GM12801 (cell line): ENCODE measurements around the gene FLRT2.

ENCODE experiments used
- TF ChIP-seq, protein P1 (sequence below): IDR thresholded peaks from one replicate; pipeline ENCODE4 v1.5.1; 2011; ENCODE audit warnings: control low read depth; ENCODE audit not compliant: insufficient read length; ENCODE audit errors: extremely low read depth

FLRT2 gene, protein sequence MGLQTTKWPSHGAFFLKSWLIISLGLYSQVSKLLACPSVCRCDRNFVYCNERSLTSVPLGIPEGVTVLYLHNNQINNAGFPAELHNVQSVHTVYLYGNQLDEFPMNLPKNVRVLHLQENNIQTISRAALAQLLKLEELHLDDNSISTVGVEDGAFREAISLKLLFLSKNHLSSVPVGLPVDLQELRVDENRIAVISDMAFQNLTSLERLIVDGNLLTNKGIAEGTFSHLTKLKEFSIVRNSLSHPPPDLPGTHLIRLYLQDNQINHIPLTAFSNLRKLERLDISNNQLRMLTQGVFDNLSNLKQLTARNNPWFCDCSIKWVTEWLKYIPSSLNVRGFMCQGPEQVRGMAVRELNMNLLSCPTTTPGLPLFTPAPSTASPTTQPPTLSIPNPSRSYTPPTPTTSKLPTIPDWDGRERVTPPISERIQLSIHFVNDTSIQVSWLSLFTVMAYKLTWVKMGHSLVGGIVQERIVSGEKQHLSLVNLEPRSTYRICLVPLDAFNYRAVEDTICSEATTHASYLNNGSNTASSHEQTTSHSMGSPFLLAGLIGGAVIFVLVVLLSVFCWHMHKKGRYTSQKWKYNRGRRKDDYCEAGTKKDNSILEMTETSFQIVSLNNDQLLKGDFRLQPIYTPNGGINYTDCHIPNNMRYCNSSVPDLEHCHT

DNA sequence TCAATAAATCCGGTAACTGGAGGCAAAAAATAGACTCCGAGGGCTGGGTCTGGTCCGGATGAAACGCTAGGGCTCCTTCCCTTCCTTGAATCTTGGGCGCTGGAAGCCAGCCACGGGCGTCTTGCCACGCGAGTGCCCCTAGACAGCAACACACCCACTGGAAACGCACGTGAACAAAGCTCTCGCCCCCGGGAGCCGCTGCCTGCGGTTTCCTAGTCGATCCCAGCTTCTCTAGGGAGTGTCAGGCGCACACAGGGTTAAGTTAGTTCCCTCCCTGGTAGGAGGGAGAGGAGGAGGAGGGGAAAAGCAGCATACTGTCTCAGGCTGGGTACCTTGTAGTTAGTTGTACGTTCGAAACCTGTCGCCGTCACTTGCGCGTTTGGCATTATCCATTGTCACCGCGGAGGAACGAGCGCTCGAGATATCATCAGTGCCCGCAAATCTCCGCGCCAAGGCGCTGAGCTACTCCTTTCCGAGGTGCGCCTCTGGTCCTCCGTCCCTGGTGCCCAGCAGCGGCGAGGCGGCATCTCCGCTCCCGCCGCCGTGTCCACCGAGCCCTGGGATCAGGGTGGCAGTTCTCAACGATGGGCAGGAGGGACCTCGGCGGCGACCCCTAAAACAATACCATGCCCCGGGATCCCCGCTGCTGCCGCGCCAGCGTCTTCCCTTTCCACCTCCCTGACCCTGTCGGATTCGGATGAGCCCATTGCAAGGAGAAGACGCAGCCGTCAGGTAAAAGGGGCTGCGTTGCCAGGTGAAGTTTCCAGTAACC is at the start of gene FLRT2:
FLRT2 (plus strand) TSS at position 342 of the 772 bp plus-strand sequence. CDS start 91,371 bp downstream, outside the sequence.
- TF ChIP-seq, protein P1, sequence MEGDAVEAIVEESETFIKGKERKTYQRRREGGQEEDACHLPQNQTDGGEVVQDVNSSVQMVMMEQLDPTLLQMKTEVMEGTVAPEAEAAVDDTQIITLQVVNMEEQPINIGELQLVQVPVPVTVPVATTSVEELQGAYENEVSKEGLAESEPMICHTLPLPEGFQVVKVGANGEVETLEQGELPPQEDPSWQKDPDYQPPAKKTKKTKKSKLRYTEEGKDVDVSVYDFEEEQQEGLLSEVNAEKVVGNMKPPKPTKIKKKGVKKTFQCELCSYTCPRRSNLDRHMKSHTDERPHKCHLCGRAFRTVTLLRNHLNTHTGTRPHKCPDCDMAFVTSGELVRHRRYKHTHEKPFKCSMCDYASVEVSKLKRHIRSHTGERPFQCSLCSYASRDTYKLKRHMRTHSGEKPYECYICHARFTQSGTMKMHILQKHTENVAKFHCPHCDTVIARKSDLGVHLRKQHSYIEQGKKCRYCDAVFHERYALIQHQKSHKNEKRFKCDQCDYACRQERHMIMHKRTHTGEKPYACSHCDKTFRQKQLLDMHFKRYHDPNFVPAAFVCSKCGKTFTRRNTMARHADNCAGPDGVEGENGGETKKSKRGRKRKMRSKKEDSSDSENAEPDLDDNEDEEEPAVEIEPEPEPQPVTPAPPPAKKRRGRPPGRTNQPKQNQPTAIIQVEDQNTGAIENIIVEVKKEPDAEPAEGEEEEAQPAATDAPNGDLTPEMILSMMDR: no peak

DNA sequence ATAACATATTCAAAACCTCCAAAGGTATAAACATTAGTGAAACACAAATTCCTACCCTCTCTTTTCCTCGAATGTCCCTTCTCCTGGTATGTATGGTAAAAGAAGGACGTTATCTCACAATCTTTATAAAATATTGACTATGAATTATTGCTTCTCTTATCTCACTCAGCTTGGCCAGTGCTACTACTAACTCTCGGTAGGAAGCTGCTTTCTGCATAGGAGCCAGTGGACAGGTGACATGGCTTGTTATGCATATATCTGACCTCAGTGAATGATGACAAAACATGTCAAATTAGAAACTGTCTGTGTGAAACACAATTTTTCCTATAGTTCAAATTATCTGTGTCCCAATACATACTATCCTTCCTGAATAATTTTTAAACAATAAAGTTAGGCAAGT is 48.5 kb upstream of the FLRT2 start:
- TF ChIP-seq, protein P1: no peak

DNA sequence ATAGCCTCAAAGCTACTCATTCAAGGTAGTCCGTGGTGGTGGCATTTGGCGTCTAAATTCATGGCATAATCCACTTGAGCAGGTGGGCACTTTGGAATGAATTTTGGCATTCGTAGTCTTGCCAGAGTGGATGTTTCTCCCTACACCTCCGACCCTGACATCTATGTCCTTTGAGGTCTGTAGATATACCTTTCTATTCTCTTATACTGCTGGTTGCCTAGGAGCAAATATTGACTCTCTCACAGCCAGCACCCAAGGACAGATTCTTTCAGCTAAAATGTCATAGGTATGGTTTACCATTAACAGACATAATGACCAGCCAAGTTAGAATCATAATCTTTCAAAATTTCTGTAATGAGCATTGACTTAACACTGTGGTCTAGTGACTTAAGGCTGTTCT is 47.4 kb upstream of the FLRT2 start:
- TF ChIP-seq, protein P1: no peak

DNA sequence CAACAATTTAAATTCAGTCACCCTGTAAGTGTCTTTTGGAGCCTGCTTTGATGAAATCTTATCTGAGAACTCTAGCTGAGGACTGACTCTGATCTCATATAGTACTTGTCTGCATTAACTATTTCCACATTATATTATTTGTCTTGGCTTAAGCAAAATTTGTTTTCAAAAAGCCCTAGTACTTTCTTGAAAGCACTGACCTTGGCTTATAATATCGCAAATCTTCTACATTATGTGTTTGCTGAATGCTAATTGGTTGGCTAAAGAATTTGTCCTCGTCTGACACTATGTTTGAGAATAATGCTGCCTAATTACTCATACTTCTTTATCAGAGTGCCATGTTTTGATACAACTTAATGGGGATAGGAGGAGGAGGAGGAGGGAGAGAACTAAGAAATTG is 46.9 kb upstream of the FLRT2 start:
- TF ChIP-seq, protein P1: no peak

DNA sequence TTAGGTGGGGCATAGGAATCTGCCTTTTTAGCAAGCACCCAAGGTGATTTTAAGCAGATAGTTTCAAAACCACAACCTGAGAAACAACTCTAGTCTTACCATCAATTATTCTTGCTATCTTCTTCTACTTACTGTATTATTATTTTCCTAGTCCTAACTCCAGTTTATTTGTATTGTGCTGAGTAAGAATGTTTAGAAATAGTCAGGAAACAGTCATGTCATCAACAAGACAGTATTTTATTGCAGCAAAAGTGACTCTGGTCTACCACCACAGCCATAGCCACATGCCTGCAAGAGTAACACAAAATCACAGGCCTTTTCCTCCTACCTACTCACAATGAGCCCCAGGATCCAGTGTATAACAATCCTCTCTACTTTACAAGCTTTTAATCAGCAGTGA is 46.3 kb upstream of the FLRT2 start:
- TF ChIP-seq, protein P1: no peak

DNA sequence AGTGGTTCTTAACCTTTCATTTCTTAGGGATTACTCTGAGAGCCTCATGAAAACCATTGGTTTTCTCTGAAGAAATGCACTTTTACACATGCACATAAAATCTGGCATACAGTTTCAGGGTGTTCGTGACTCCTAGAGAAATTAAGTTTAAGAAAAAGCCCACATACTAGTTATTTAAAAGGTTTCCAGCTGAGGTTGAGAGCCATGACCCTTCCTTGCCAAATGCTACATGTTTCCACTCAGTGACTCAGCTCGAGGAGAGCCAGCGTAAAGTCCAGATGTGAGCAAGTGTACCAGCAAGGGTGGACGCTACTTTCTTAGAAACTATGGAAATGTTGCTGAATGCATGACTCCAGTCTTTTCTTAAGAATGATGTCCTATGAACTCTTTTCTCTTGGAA is 42.7 kb upstream of the FLRT2 start:
- TF ChIP-seq, protein P1: no peak

DNA sequence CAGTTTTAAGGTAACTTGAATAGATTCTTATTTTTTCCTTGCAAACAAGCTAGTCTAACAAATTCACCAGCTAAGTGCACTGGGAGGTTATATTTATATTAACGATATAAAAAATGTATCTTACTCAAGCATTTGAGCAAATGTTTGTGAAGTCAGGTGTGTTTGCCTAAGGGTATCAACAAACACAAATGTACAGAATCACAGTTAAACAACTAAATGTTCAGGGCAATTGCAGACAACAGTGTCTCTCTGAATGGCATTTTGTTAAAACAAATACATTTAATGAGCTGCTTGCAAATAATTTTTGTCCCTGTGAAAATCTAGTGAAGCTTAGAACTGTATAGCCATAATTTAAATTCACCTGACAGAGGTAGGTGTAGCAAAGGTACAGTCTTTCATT is 28.2 kb upstream of the FLRT2 start:
- TF ChIP-seq, protein P1: no peak
